Upper lobe of left lung (tissue), 6 donors: ENCODE measurements around the gene CLHC1. TPM values are rescaled to one million over a fixed set of nuclear protein-coding genes. Genes with fewer than 3 reads are reported as not detected.

ENCODE experiments used
- ATAC-seq, 2 donors: fragments of 200-7000 bp; cut with Tn5 transposase; one replicate each; pipeline ENCODE4 v1.9.1; 2022; ENCODE audit warnings: mild to moderate bottlenecking in 2 of 2, moderate library complexity in 2 of 2; ENCODE audit not compliant: low FRiP score in 2 of 2
- DNase-seq, 2 donors: peaks; one replicate each; pipeline ENCODE4 v3.0.0-alpha.2; 2019 to 2020
- H3K27ac ChIP-seq, 4 donors: fragments of 200-600 bp; sonication (generic); one replicate each; pipeline ENCODE4 v1.5.1; 2016 to 2019
- H3K27me3 ChIP-seq, 4 donors: fragments of 200-600 bp; sonication (generic); one replicate each; pipeline ENCODE4 v1.5.1; 2017 to 2019
- H3K36me3 ChIP-seq, 4 donors: fragments of 200-600 bp; sonication (generic); one replicate each; pipeline ENCODE4 v1.5.1; 2016 to 2019
- H3K4me1 ChIP-seq, 4 donors: fragments of 200-600 bp; sonication (generic); one replicate each; pipeline ENCODE4 v1.5.1; 2018 to 2019
- H3K4me3 ChIP-seq, 4 donors: fragments of 200-600 bp; sonication (generic); one replicate each; pipeline ENCODE4 v1.5.1; 2017 to 2019; ENCODE audit warnings: mild to moderate bottlenecking in 2 of 4, moderate library complexity in 1 of 4
- H3K9me3 ChIP-seq, 4 donors: fragments of 200-600 bp; sonication (generic); one replicate each; pipeline ENCODE4 v1.5.1; 2018 to 2019
- EP300 ChIP-seq, 4 donors: sonication (generic); formaldehyde crosslinking; IDR thresholded peaks; one replicate each; pipeline ENCODE4 v1.5.1; 2017; ENCODE audit warnings: antibody characterized with exemption in 4 of 4, control low read depth in 2 of 4
- POLR2A ChIP-seq, 4 donors: fragments of 450-650 bp; IDR thresholded peaks; one replicate each; pipeline ENCODE4 v1.5.1; 2016 to 2017; ENCODE audit warnings: antibody characterized with exemption in 4 of 4, mild to moderate bottlenecking in 2 of 4
- POLR2AphosphoS5 ChIP-seq, 2 donors: sonication (generic); formaldehyde crosslinking; IDR thresholded peaks; one replicate each; pipeline ENCODE4 v1.5.1; 2017; ENCODE audit warnings: antibody characterized with exemption in 2 of 2
- WGBS, 2 donors: methylation state at CpG; one replicate each; pipeline ENCODE4 v1.1.5; 2017 to 2018; 5-methylcytosine and 5-hydroxymethylcytosine counted together
- total RNA-seq, 6 donors: library from RNA; depleted of rRNA in 4 of 6; stranded (reverse); fragments of >200 nt in 4 of 6; gene quantifications; one replicate each; pipeline versions ENCODE4 v1.1.0 to v1.2.1, GENCODE V29; 2016 to 2021
- TF ChIP-seq, protein P1 (sequence below), 6 experiments: fragments of 450-650 bp in 4 of 6; fragments of 200-600 bp in 2 of 6; sonication (generic) in 2 of 6; IDR thresholded peaks; one replicate each; pipeline ENCODE4 v1.5.1; 2016 to 2019; ENCODE audit warnings: antibody characterized with exemption in 6 of 6
- donor health status: DM: no; HTN: no; CAD: no; lungs with moderate emphysema.
- donor health status: DM: no; HTN: yes; CAD: no; lungs with severe emphysema.

CLHC1 gene
- total RNA-seq, 6 donors from 2014 or later: 3.7 to 27.1 (median 11.9) TPM

DNA sequence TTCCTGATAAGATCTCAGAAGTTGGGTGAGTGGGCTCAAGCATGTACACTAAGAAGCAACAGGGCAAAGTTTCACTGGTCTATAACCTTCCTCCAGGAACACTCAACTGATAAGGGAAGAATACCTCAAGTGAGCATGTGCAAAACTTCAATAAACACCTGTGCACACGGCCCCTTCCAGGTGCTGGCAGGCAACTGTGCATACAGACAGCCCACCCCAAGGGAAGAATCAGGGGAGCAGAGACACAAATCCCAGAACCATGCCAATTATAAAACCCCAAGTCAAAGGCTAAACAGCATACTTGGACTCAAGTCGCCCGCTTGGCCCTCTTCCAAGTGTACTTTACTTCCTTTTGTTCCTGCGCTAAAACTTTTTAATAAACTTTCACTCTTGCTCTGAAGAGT, 96.0 kb downstream of the CLHC1 start:
- no peak for DNase-seq
- TF ChIP-seq EP300 (IDR thresholded peaks at IDR 0.05) (no peak), POLR2AphosphoS5 (IDR thresholded peaks at IDR 0.05) (no peak), POLR2A (IDR thresholded peaks at IDR 0.05) (no peak)
- TF ChIP-seq, protein P1, sequence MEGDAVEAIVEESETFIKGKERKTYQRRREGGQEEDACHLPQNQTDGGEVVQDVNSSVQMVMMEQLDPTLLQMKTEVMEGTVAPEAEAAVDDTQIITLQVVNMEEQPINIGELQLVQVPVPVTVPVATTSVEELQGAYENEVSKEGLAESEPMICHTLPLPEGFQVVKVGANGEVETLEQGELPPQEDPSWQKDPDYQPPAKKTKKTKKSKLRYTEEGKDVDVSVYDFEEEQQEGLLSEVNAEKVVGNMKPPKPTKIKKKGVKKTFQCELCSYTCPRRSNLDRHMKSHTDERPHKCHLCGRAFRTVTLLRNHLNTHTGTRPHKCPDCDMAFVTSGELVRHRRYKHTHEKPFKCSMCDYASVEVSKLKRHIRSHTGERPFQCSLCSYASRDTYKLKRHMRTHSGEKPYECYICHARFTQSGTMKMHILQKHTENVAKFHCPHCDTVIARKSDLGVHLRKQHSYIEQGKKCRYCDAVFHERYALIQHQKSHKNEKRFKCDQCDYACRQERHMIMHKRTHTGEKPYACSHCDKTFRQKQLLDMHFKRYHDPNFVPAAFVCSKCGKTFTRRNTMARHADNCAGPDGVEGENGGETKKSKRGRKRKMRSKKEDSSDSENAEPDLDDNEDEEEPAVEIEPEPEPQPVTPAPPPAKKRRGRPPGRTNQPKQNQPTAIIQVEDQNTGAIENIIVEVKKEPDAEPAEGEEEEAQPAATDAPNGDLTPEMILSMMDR (IDR thresholded peaks at IDR 0.05): no peak
- Histone ChIP-seq H3K9me3 (no peaks in the 10 kb centered on the region), H3K4me1 (peaks cover 38 to 50% (median 43%) of the 10 kb centered on the region in 4 donors), H3K27ac (peak overlapping the region; percentile 45 to 80 (median 74)), H3K36me3 (no peaks in the 10 kb centered on the region), H3K4me3 (no peak overlapping the region), H3K27me3 (no peaks in the 10 kb centered on the region)
- 40 to 51% methylated on average over 4 of the region's 4 CpGs for WGBS, 2 donors
- peak in 1 of 2 donors; percentile 32 for ATAC-seq

GRCh38 chr2:55135491-55135890, 96.6 kb downstream of the CLHC1 start:
- TF ChIP-seq EP300 (IDR thresholded peaks at IDR 0.05) (no peak), POLR2A (IDR thresholded peaks at IDR 0.05) (no peak), POLR2AphosphoS5 (IDR thresholded peaks at IDR 0.05) (no peak)
- TF ChIP-seq, protein P1 (IDR thresholded peaks at IDR 0.05): no peak
- Histone ChIP-seq H3K27ac (peak overlapping the region in 2 of 4 donors; percentile 45 to 69), H3K4me3 (no peak overlapping the region), H3K27me3 (no peaks in the 10 kb centered on the region), H3K9me3 (no peaks in the 10 kb centered on the region), H3K36me3 (no peaks in the 10 kb centered on the region), H3K4me1 (peaks cover 38 to 50% (median 43%) of the 10 kb centered on the region in 4 donors)
- ATAC-seq (no peak), DNase-seq (no peak)
- 99 to 100% methylated on average over 2 of the region's 2 CpGs for WGBS, 2 donors

- H3K4me1 ChIP-seq: peaks cover 38 to 50% (median 43%) of the 10 kb centered on the region in 4 donors
- no peak for ATAC-seq
- H3K4me3 ChIP-seq: peak overlapping the region in 3 of 4 donors; percentile 29 to 45 (median 37)
- TF ChIP-seq, protein P1 (IDR thresholded peaks at IDR 0.05): no peak
- TF ChIP-seq POLR2AphosphoS5 (IDR thresholded peaks at IDR 0.05) (no peak), EP300 (IDR thresholded peaks at IDR 0.05) (no peak), POLR2A (IDR thresholded peaks at IDR 0.05) (no peak)
- H3K9me3 ChIP-seq: no peaks in the 10 kb centered on the region
- no peaks in the 10 kb centered on the region for H3K36me3 ChIP-seq
- no peaks in the 10 kb centered on the region for H3K27me3 ChIP-seq
- 33 to 65% methylated on average over 1 of the region's 1 CpG for WGBS, 2 donors
- no peak for DNase-seq
- peak overlapping the region; percentile 80 to 85 (median 84) for H3K27ac ChIP-seq
Measured at GRCh38 chr2:55134316-55134706, 97.8 kb downstream of the CLHC1 start.

GRCh38 chr2:55133467-55134315, 98.4 kb downstream of the CLHC1 start:
- WGBS, 2 donors: 22 to 27% methylated on average over 10 of the region's 10 CpGs
- H3K4me3 ChIP-seq: peak overlapping the region in 3 of 4 donors; percentile 29 to 45 (median 37)
- TF ChIP-seq POLR2A (IDR thresholded peaks at IDR 0.05): peak in 1 of 4 donors; percentile 21
- peak in 3 of 4 donors; percentile 5 to 85 (median 40) for TF ChIP-seq EP300 (IDR thresholded peaks at IDR 0.05)
- TF ChIP-seq, protein P1 (IDR thresholded peaks at IDR 0.05): no peak
- TF ChIP-seq POLR2AphosphoS5 (IDR thresholded peaks at IDR 0.05): peak in 1 of 2 donors; percentile 69
- peak in 1 of 2 donors; percentile 63 for DNase-seq
- peak overlapping the region; percentile 80 to 85 (median 84) for H3K27ac ChIP-seq
- peak; percentile 76 to 88 for ATAC-seq
- no peaks in the 10 kb centered on the region for H3K36me3 ChIP-seq
- H3K9me3 ChIP-seq: no peaks in the 10 kb centered on the region
- H3K4me1 ChIP-seq: peaks cover 37 to 50% (median 42%) of the 10 kb centered on the region in 4 donors
- no peaks in the 10 kb centered on the region for H3K27me3 ChIP-seq
